H9 (cell line): ENCODE results near the gene GLT1D1. TPM values are rescaled to one million over a fixed set of nuclear protein-coding genes. Genes with fewer than 3 reads are reported as not detected.

ENCODE experiments used
- DNase-seq: peaks from one replicate; pipeline ENCODE4 v3.0.0-alpha.2; 2017
- H2AFZ ChIP-seq: one replicate; pipeline ENCODE4 v1.6.1; 2013; ENCODE audit warnings: mild to moderate bottlenecking, low read length, control low read depth, moderate library complexity
- H2AK5ac ChIP-seq: 2 replicates; pipeline ENCODE4 v1.6.1; 2013; ENCODE audit warnings: low read length, control low read depth, mixed read lengths; ENCODE audit not compliant: insufficient read length
- H2BK120ac ChIP-seq: one replicate; pipeline ENCODE4 v1.6.1; 2013; ENCODE audit warnings: low read depth, mild to moderate bottlenecking, low read length, control low read depth, inconsistent platforms; ENCODE audit not compliant: poor library complexity, severe bottlenecking
- H2BK12ac ChIP-seq: 2 replicates; pipeline ENCODE4 v1.6.1; 2013; ENCODE audit warnings: low read length, control low read depth, mixed read lengths, low read depth; ENCODE audit not compliant: insufficient read length
- H2BK15ac ChIP-seq: 2 replicates; pipeline ENCODE4 v1.6.1; 2013; ENCODE audit warnings: low read depth, low read length, control low read depth
- H2BK20ac ChIP-seq: one replicate; pipeline ENCODE4 v1.6.1; 2013; ENCODE audit warnings: low read depth, mild to moderate bottlenecking, low read length, control low read depth, inconsistent platforms; ENCODE audit not compliant: poor library complexity, severe bottlenecking
- H2BK5ac ChIP-seq: 2 replicates; pipeline ENCODE4 v1.6.1; 2013; ENCODE audit warnings: low read length, control low read depth, mixed read lengths; ENCODE audit not compliant: insufficient read length
- H3K14ac ChIP-seq: 2 replicates; pipeline ENCODE4 v1.6.1; 2013; ENCODE audit warnings: low read length, control low read depth; ENCODE audit not compliant: insufficient read depth
- H3K18ac ChIP-seq: 2 replicates; pipeline ENCODE4 v1.6.1; 2013; ENCODE audit warnings: low read depth, mild to moderate bottlenecking, mixed read lengths, low read length, control low read depth; ENCODE audit not compliant: insufficient read length
- H3K23ac ChIP-seq: 2 replicates; pipeline ENCODE4 v1.6.1; 2013; ENCODE audit warnings: low read length, control low read depth, mixed read lengths, low read depth; ENCODE audit not compliant: insufficient read length
- H3K23me2 ChIP-seq: 2 replicates; pipeline ENCODE4 v1.6.1; 2013; ENCODE audit warnings: low read depth, mild to moderate bottlenecking, mixed read lengths, low read length, control low read depth; ENCODE audit not compliant: insufficient read length, poor library complexity, severe bottlenecking
- H3K27ac ChIP-seq: 2 replicates; pipeline ENCODE4 v1.5.1; 2013; ENCODE audit warnings: low read length, control low read depth, mixed read lengths, low read depth; ENCODE audit not compliant: insufficient read length
- H3K27me3 ChIP-seq: 2 replicates; pipeline ENCODE4 v1.6.1; 2013; ENCODE audit warnings: low read length, control low read depth, inconsistent platforms; ENCODE audit not compliant: insufficient read depth
- H3K4ac ChIP-seq: 2 replicates; pipeline ENCODE4 v1.6.1; 2013; ENCODE audit warnings: low read depth, mild to moderate bottlenecking, control low read depth, inconsistent platforms, low read length, moderate library complexity
- H3K4me1 ChIP-seq: 2 replicates; pipeline ENCODE4 v1.6.1; 2013; ENCODE audit warnings: low read length, control low read depth, inconsistent platforms; ENCODE audit not compliant: insufficient read depth
- H3K4me2 ChIP-seq: 2 replicates; pipeline ENCODE4 v1.6.1; 2013; ENCODE audit warnings: low read length, control low read depth, mixed read lengths; ENCODE audit not compliant: insufficient read length, insufficient read depth
- H3K56ac ChIP-seq: 2 replicates; pipeline ENCODE4 v1.6.1; 2013; ENCODE audit warnings: low read depth, mild to moderate bottlenecking, mixed read lengths, low read length, control low read depth; ENCODE audit not compliant: insufficient read length
- H3K79me1 ChIP-seq: 2 replicates; pipeline ENCODE4 v1.6.1; 2013; ENCODE audit warnings: low read depth, mild to moderate bottlenecking, moderate library complexity, low read length, control low read depth, inconsistent platforms; ENCODE audit not compliant: insufficient read depth, poor library complexity, severe bottlenecking
- H3K79me2 ChIP-seq: 2 replicates; pipeline ENCODE4 v1.6.1; 2013; ENCODE audit warnings: low read length, control low read depth, inconsistent platforms; ENCODE audit not compliant: insufficient read depth
- H3K9ac ChIP-seq: 2 replicates; pipeline ENCODE4 v1.6.1; 2013; ENCODE audit warnings: low read length, control low read depth, mixed read lengths; ENCODE audit not compliant: insufficient read length; ENCODE audit errors: extremely low read depth
- H3K9me3 ChIP-seq: one replicate; pipeline ENCODE4 v1.6.1; 2013; ENCODE audit warnings: low read depth, low read length, inconsistent platforms; ENCODE audit not compliant: control insufficient read depth
- H3T11ph ChIP-seq: one replicate; pipeline ENCODE4 v1.6.1; 2013; ENCODE audit warnings: mild to moderate bottlenecking, low read length, control low read depth, inconsistent platforms
- H4K20me1 ChIP-seq: one replicate; pipeline ENCODE4 v1.6.1; 2013; ENCODE audit not compliant: control insufficient read depth, insufficient read length, insufficient read depth
- H4K5ac ChIP-seq: 2 replicates; pipeline ENCODE4 v1.6.1; 2013; ENCODE audit warnings: low read depth, mild to moderate bottlenecking, mixed read lengths, low read length, control low read depth; ENCODE audit not compliant: insufficient read length
- H4K8ac ChIP-seq: replicated peaks from 2 replicates; pipeline ENCODE4 v1.6.1; 2013; ENCODE audit warnings: low read length, control low read depth, mixed read lengths, low read depth; ENCODE audit not compliant: insufficient read length
- H4K91ac ChIP-seq: 2 replicates; pipeline ENCODE4 v1.6.1; 2013; ENCODE audit warnings: low read depth, mild to moderate bottlenecking, moderate library complexity, mixed read lengths, low read length, control low read depth; ENCODE audit not compliant: insufficient read length
- H3K27ac Mint-ChIP-seq, 3 experiments: 2 replicates in 2 of 3; 3 replicates in 1 of 3; pipeline ENCODE4 v1.8.0; 2020 to 2021; ENCODE audit warnings: mixed read lengths in 3 of 3, mild to moderate bottlenecking in 1 of 3, moderate library complexity in 1 of 3
- H3K27me3 Mint-ChIP-seq: 2 replicates; pipeline ENCODE4 v1.8.0; 2021; ENCODE audit warnings: low read depth, mild to moderate bottlenecking, moderate library complexity, mixed read lengths
- H3K36me3 Mint-ChIP-seq, 3 experiments: 2 replicates in 2 of 3; 3 replicates in 1 of 3; pipeline ENCODE4 v1.8.0; 2020 to 2021; ENCODE audit warnings: low read depth in 3 of 3, mixed read lengths in 3 of 3; ENCODE audit not compliant: insufficient read depth in 1 of 3
- H3K4me1 Mint-ChIP-seq, 2 experiments: 2 replicates each; pipeline ENCODE4 v1.8.0; 2020; ENCODE audit warnings: mixed read lengths in 2 of 2
- H3K4me3 Mint-ChIP-seq, 2 experiments: 2 replicates in 1 of 2; 3 replicates in 1 of 2; pipeline ENCODE4 v1.8.0; 2020 to 2021; ENCODE audit warnings: mild to moderate bottlenecking in 2 of 2, mixed read lengths in 2 of 2, moderate library complexity in 1 of 2
- H3K9me3 Mint-ChIP-seq, 2 experiments: 2 replicates in 1 of 2; 3 replicates in 1 of 2; pipeline ENCODE4 v1.8.0; 2020; ENCODE audit warnings: mild to moderate bottlenecking in 2 of 2, mixed read lengths in 2 of 2, moderate library complexity in 1 of 2
- CTCF ChIP-seq: fragments of 200-600 bp; sonication (generic); conservative IDR thresholded peaks from 3 replicates; pipeline ENCODE4 v1.8.0; 2021; ENCODE audit warnings: antibody characterized with exemption, mild to moderate bottlenecking
- WGBS: extraction: QIAGEN DNeasy Blood & Tissue Kit; methylation state at CpG from one replicate; pipeline ENCODE4 v1.1.7; 2013; ENCODE audit warnings: missing lambda C conversion rate, low lambda C conversion rate, mixed read lengths; ENCODE audit not compliant: insufficient read length; ENCODE audit errors: extremely low coverage; 5-methylcytosine and 5-hydroxymethylcytosine counted together
- total RNA-seq: library from RNA; stranded (reverse); gene quantifications from 2 replicates; pipeline ENCODE4 v1.2.1, GENCODE V29; 2021

GLT1D1 gene
- total RNA-seq, 1 experiment from 2014 or later = 7.0 TPM

- Mint-ChIP-seq H3K27me3 (no peaks in the 10 kb centered on the region), H3K4me1 (no peaks in the 10 kb centered on the region)
These were observed 26.9 kb downstream of the GLT1D1 start for GRCh38 chr12:128879898-128880764.

More at GRCh38 chr12:128879898-128880764, 26.9 kb downstream of the GLT1D1 start:
- DNase-seq = no peak
- Histone ChIP-seq H3K9me3 (peaks cover 20% of the 10 kb centered on the region), H2BK20ac (no peak overlapping the region), H3K27me3 (no peaks in the 10 kb centered on the region), H2BK15ac (no peak overlapping the region), H2AFZ (no peak overlapping the region), H4K8ac (no peak overlapping the region), H2AK5ac (no peak overlapping the region), H3T11ph (no peak overlapping the region), H2BK12ac (no peak overlapping the region), H3K79me2 (no peaks in the 10 kb centered on the region), H3K18ac (no peak overlapping the region), H3K79me1 (no peaks in the 10 kb centered on the region), H3K56ac (no peak overlapping the region), H3K9ac (no peak overlapping the region), H3K4me1 (no peaks in the 10 kb centered on the region), H2BK5ac (no peak overlapping the region), H3K23me2 (no peaks in the 10 kb centered on the region), H3K4me2 (no peak overlapping the region), H3K23ac (no peak overlapping the region), H3K14ac (no peak overlapping the region), H4K5ac (no peak overlapping the region), H3K27ac (no peak overlapping the region), H4K91ac (no peak overlapping the region), H3K4ac (no peak overlapping the region), H4K20me1 (no peaks in the 10 kb centered on the region), H2BK120ac (no peak overlapping the region)
- no CpG with 5 or more reads among the region's 4 CpGs for WGBS
- no peak overlapping the region for H3K4me3 Mint-ChIP-seq
- no peak overlapping the region for H3K27ac Mint-ChIP-seq
- TF ChIP-seq CTCF = no peak
- peaks cover 26 to 27% of the 10 kb centered on the region in 2 experiments for H3K9me3 Mint-ChIP-seq
- peaks cover 21 to 28% (median 26%) of the 10 kb centered on the region in 3 experiments for H3K36me3 Mint-ChIP-seq
